Measurements from ENCODE around the gene TLN1. TPM values are rescaled to one million over a fixed set of nuclear protein-coding genes. Genes with fewer than 3 reads are reported as not detected.
A peak's percentile ranks its signal among the peaks of the same experiment; 100 is the strongest.

The TLN1 gene
- total RNA-seq, 3 donors from 2014 or later (not counting 1 experiment from before 2014, with no cell fraction given): 509 to 552 (median 528) TPM

- ATAC-seq (no peak), DNase-seq (no peak)
- H3K27ac Mint-ChIP-seq: peak overlapping the region in 1 of 2 donors; percentile 75
- TF ChIP-seq CTCF (IDR thresholded peaks at IDR 0.05): no peak
- peaks cover 14% of the 10 kb centered on the region for H3K36me3 Mint-ChIP-seq
- peaks cover 91% of the 10 kb centered on the region for H3K36me3 ChIP-seq (ENCODE audit: control insufficient read depth, insufficient read depth, low read length)
- no peaks in the 10 kb centered on the region for H3K27me3 Mint-ChIP-seq (ENCODE audit: low read depth in 2 of 2)
- intact Hi-C loops (cut with micrococcal nuclease): no loop called here
- no peak overlapping the region for H3K27ac ChIP-seq (ENCODE audit: low read length)
- H3K4me3 ChIP-seq (ENCODE audit: low read length): no peak overlapping the region
- 94% methylated on average over 6 of the region's 6 CpGs for WGBS (ENCODE audit: insufficient coverage)
- H3K4me3 Mint-ChIP-seq: no peak overlapping the region
- peaks cover 0 to 17% of the 10 kb centered on the region in 2 donors for H3K4me1 Mint-ChIP-seq
- H3K27me3 ChIP-seq (ENCODE audit: control insufficient read depth, insufficient read depth, low read length): no peaks in the 10 kb centered on the region
- H3K4me1 ChIP-seq (ENCODE audit: control insufficient read depth, insufficient read depth, low read length): peaks cover 3% of the 10 kb centered on the region
- no peaks in the 10 kb centered on the region for H3K9me3 Mint-ChIP-seq
- no peaks in the 10 kb centered on the region for H3K9me3 ChIP-seq (ENCODE audit: control insufficient read depth, insufficient read depth, low read length)
Measured at GRCh38 chr9:35714123-35714522, 17.9 kb downstream of the TLN1 start.

- H3K27ac ChIP-seq (ENCODE audit: low read length): no peak overlapping the region
- Mint-ChIP-seq H3K9me3 (no peaks in the 10 kb centered on the region), H3K4me3 (no peak overlapping the region), H3K27me3 (ENCODE audit: low read depth in 2 of 2) (no peaks in the 10 kb centered on the region), H3K27ac (peak overlapping the region; percentile 31 to 75), H3K4me1 (peaks cover 0 to 17% of the 10 kb centered on the region in 2 donors), H3K36me3 (peaks cover 19% of the 10 kb centered on the region)
- peaks cover 91% of the 10 kb centered on the region for H3K36me3 ChIP-seq (ENCODE audit: control insufficient read depth, insufficient read depth, low read length)
- intact Hi-C loops (cut with micrococcal nuclease): no loop called here
- no peaks in the 10 kb centered on the region for H3K9me3 ChIP-seq (ENCODE audit: control insufficient read depth, insufficient read depth, low read length)
- no peaks in the 10 kb centered on the region for H3K4me1 ChIP-seq (ENCODE audit: control insufficient read depth, insufficient read depth, low read length)
- no peak for ATAC-seq
- no peaks in the 10 kb centered on the region for H3K27me3 ChIP-seq (ENCODE audit: control insufficient read depth, insufficient read depth, low read length)
- 89% methylated on average over 3 of the region's 3 CpGs for WGBS (ENCODE audit: insufficient coverage)
- DNase-seq: no peak
- H3K4me3 ChIP-seq (ENCODE audit: low read length): no peak overlapping the region
- TF ChIP-seq CTCF (IDR thresholded peaks at IDR 0.05): no peak
Measured at GRCh38 chr9:35713578-35713977, 18.4 kb downstream of the TLN1 start.

GRCh38 chr9:35712762-35713400 is 19.1 kb downstream of the TLN1 start:
- peaks cover 26% of the 10 kb centered on the region for H3K36me3 Mint-ChIP-seq
- H3K27me3 ChIP-seq (ENCODE audit: control insufficient read depth, insufficient read depth, low read length): no peaks in the 10 kb centered on the region
- DNase-seq (no peak), ATAC-seq (no peak)
- no peaks in the 10 kb centered on the region for H3K9me3 ChIP-seq (ENCODE audit: control insufficient read depth, insufficient read depth, low read length)
- no peaks in the 10 kb centered on the region for H3K27me3 Mint-ChIP-seq (ENCODE audit: low read depth in 2 of 2)
- H3K4me3 Mint-ChIP-seq: no peak overlapping the region
- H3K4me1 ChIP-seq (ENCODE audit: control insufficient read depth, insufficient read depth, low read length): no peaks in the 10 kb centered on the region
- peak overlapping the region; percentile 31 to 75 for H3K27ac Mint-ChIP-seq
- H3K4me3 ChIP-seq (ENCODE audit: low read length): no peak overlapping the region
- H3K27ac ChIP-seq (ENCODE audit: low read length): no peak overlapping the region
- peaks cover 91% of the 10 kb centered on the region for H3K36me3 ChIP-seq (ENCODE audit: control insufficient read depth, insufficient read depth, low read length)
- H3K9me3 Mint-ChIP-seq: no peaks in the 10 kb centered on the region
- WGBS (ENCODE audit: insufficient coverage): 96% methylated on average over 11 of the region's 11 CpGs
- no peak for TF ChIP-seq CTCF (IDR thresholded peaks at IDR 0.05)
- peaks cover 0 to 11% of the 10 kb centered on the region in 2 donors for H3K4me1 Mint-ChIP-seq
- intact Hi-C loops (cut with micrococcal nuclease): no loop called here

All from natural killer cell (primary cell).